Tibial artery (tissue), 4 donors: Measurements from ENCODE around the gene SLC39A3.

Experiments
- DNase-seq, 2 donors: peaks; one replicate each; pipeline ENCODE4 v3.0.0-alpha.2; 2019
- H3K27ac ChIP-seq, 2 donors: fragments of 200-600 bp; sonication (generic) in 1 of 2; 1 replicate in 1 of 2; 2 replicates in 1 of 2; pipeline ENCODE4 v1.5.1; 2018 to 2019; ENCODE audit warnings: mild to moderate bottlenecking in 1 of 2
- H3K27me3 ChIP-seq, 2 donors: fragments of 200-600 bp; sonication (generic) in 1 of 2; one replicate each; pipeline versions ENCODE4 v1.5.1 to v1.6.0; 2016 to 2019
- H3K36me3 ChIP-seq, 3 donors: fragments of 200-600 bp; sonication (generic) in 2 of 3; one replicate each; pipeline ENCODE4 v1.5.1; 2016 to 2019; ENCODE audit warnings: mild to moderate bottlenecking in 2 of 3
- H3K4me1 ChIP-seq, 4 donors: fragments of 200-600 bp; sonication (generic) in 2 of 4; 1 replicate in 3 of 4; 2 replicates in 1 of 4; pipeline ENCODE4 v1.5.1; 2016 to 2019
- H3K4me3 ChIP-seq, 2 donors: fragments of 200-600 bp; sonication (generic) in 1 of 2; 1 replicate in 1 of 2; 2 replicates in 1 of 2; pipeline ENCODE4 v1.5.1; 2018 to 2019; ENCODE audit warnings: mild to moderate bottlenecking in 2 of 2
- H3K9me3 ChIP-seq, 3 donors: fragments of 200-600 bp; sonication (generic) in 1 of 3; one replicate each; pipeline ENCODE4 v1.5.1; 2016 to 2019
- intact Hi-C: fragments of 100-400 bp; cut with DNase I; formaldehyde crosslinking; loops from one replicate; pipeline ENCODE4 v1.15.0; 2023; ENCODE audit warnings: low total_unique reads
- TF ChIP-seq, protein P1 (sequence below), 2 experiments: fragments of 200-600 bp in 1 of 2; fragments of 450-650 bp in 1 of 2; IDR thresholded peaks; one replicate each; pipeline ENCODE4 v1.5.1; 2017 to 2019; ENCODE audit warnings: antibody characterized with exemption in 2 of 2, mild to moderate bottlenecking in 1 of 2, moderate library complexity in 1 of 2

Gene SLC39A3

DNA sequence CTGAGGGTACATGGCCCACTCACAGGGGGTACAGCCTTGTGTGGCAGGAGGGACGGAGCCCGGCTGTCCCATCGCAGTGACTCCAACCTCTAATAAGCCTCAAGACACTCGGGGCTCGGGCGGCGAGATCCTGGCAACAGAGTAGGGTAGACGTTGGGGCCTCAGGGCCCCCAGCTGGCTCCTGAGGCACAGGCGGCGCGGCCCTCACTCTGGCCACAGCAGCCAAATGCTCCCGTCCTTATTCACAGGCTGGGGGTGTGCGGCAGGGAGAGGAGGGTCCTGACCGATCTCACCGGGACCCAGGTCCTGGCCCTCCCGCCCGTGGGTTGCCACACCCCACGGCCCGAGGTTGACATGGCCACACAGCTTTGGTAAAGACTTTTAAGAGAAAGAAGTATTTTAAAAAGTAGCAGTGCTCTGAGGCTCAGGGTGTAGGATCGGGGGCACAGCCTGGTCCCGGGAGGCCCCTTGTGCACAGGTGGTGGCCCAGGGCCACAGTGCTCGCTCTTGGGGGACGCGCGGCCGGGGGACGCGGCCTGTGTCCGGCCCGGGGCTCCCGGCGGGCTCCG is 7.6 kb downstream of the SLC39A3 start:
- H3K27ac ChIP-seq, result no peak overlapping the region
- H3K9me3 ChIP-seq, result no peaks in the 10 kb centered on the region
- no peaks in the 10 kb centered on the region for H3K4me1 ChIP-seq
- no peak for DNase-seq
- H3K4me3 ChIP-seq, result no peak overlapping the region
- intact Hi-C loops, result no loop called here
- H3K36me3 ChIP-seq, result peaks cover 13 to 58% (median 32%) of the 10 kb centered on the region in 3 donors
- peaks cover 0 to 25% of the 10 kb centered on the region in 2 donors for H3K27me3 ChIP-seq
- TF ChIP-seq, protein P1, sequence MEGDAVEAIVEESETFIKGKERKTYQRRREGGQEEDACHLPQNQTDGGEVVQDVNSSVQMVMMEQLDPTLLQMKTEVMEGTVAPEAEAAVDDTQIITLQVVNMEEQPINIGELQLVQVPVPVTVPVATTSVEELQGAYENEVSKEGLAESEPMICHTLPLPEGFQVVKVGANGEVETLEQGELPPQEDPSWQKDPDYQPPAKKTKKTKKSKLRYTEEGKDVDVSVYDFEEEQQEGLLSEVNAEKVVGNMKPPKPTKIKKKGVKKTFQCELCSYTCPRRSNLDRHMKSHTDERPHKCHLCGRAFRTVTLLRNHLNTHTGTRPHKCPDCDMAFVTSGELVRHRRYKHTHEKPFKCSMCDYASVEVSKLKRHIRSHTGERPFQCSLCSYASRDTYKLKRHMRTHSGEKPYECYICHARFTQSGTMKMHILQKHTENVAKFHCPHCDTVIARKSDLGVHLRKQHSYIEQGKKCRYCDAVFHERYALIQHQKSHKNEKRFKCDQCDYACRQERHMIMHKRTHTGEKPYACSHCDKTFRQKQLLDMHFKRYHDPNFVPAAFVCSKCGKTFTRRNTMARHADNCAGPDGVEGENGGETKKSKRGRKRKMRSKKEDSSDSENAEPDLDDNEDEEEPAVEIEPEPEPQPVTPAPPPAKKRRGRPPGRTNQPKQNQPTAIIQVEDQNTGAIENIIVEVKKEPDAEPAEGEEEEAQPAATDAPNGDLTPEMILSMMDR (IDR thresholded peaks at IDR 0.05), result no peak

DNA sequence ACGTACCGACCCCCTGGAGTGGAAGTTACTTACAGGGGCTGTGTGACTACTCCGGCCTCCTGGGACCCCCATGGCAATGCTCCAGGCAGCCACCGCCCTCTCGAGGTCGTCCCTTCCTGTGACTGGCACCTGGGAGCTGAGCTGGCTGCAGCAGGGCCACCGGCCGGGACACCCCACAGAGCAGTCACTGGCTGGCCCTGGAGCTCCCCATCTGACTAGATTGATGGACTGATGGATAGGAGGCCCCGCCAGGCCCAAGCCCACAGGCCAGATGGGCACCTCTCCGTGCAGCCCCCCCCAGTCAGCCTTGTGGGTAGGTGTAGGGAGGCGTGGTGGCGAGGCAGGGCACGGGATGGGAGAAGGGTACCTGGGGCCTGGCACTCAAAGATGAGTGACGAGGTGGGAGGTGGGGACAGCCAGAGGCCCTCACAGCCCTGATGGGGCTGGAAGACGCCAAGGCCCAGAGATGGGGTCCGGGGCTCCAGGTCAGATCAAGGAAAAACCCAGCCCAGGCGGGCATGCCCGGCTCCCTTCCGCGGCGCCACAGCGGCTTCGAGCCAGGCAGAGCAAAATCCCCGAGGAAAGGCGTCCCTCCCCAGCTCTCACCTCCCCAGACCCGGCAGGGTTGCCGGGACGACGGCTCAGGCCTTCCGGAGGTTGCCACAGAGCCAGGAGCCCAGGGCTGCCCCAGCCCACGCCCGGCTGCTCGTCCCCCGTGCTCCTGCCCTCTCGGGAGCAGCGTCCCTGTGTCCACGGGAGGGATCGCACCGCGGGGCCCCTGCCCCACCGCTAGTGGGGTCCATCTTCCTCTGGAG is 8.4 kb downstream of the SLC39A3 start:
- intact Hi-C loops, result no loop called here
- Histone ChIP-seq H3K4me3 (no peak overlapping the region), H3K9me3 (no peaks in the 10 kb centered on the region), H3K27ac (no peak overlapping the region), H3K4me1 (no peaks in the 10 kb centered on the region), H3K27me3 (peaks cover 0 to 34% of the 10 kb centered on the region in 2 donors), H3K36me3 (peaks cover 8 to 50% (median 25%) of the 10 kb centered on the region in 3 donors)
- DNase-seq, result no peak
- TF ChIP-seq, protein P1 (IDR thresholded peaks at IDR 0.05), result no peak

DNA sequence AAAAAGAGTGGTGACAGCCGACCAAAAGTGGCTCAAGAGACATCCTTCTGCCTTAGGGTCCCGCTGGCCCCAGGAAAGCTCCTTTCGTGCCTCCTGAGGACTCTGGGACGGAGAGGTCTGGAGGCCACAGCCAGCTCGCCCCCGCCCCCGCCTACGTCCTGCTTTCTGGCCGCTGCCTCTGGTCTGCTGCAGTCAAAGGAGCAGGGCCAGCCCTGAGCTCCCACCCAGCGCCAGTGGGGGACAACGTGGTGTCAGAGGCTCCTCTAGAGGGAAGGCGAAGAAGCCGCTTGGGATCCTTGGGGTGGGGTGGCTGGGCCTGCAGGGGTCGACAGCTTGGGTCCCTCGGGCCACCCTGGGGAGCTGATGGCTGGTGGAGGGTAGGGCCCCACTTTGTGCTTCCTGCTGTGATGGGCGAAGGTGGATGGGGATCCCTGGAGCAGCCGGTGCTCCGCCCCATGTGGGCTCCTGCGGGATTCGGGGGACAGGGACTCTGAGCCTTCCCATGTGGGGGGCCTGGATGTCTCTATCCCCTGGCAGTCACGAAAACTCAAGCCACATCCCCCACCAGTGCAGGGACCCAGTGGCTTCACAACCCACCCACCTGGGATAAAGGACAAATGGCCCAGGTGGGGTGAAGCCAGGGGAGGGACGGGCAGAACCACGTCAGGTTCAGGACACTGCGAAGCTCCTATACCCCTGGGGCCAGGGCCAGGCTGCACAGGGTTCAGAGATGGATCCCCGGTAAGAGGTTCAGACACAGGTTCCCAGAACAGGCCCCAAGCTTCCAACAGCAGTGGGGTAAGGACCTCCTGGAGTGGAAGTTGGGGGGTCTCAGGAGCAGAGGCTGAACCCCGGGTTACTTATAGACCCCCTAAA is 9.6 kb downstream of the SLC39A3 start:
- intact Hi-C loops, result no loop called here
- TF ChIP-seq, protein P1 (IDR thresholded peaks at IDR 0.05), result no peak
- no peaks in the 10 kb centered on the region for H3K9me3 ChIP-seq
- DNase-seq, result no peak
- peaks cover 0 to 38% (median 13%) of the 10 kb centered on the region in 3 donors for H3K36me3 ChIP-seq
- H3K27me3 ChIP-seq, result peaks cover 0 to 42% of the 10 kb centered on the region in 2 donors
- H3K27ac ChIP-seq, result no peak overlapping the region
- no peaks in the 10 kb centered on the region for H3K4me1 ChIP-seq
- H3K4me3 ChIP-seq, result no peak overlapping the region

DNA sequence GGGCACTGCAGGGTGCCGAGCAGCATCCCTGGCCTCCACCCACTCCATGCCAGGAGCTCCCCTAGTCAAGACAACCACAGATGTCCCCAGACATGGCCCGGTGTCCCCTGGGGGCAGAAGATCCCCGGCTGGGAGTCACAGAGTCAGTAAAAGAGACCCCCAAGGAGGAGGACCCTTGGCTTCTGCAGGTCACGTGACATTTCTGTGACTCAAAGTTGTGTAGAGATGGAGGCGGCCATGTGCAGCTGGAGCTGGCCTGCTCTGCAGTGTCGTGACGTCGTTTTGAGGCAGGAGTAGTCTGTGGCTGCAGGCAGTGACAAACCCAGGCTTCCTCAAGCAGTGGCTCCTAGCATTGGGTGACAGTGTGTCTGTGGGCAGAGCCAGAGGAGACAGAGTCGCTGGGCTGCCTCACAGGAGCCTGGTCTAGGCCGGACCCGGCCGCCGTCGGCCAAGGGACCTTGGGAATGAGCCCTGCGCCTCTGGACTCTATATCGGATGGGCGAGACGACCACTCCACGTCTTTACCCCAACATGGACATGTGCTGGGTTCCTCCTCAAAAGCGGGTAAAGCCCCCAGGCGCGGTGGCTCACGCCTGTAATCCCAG is 10.9 kb downstream of the SLC39A3 start:
- DNase-seq, result no peak
- TF ChIP-seq, protein P1 (IDR thresholded peaks at IDR 0.05), result no peak
- Histone ChIP-seq H3K27ac (no peak overlapping the region), H3K36me3 (peaks cover 0 to 25% (median 12%) of the 10 kb centered on the region in 3 donors), H3K4me3 (no peak overlapping the region), H3K9me3 (no peaks in the 10 kb centered on the region), H3K27me3 (peaks cover 0 to 42% of the 10 kb centered on the region in 2 donors), H3K4me1 (peaks cover 0 to under 1% (median 0%) of the 10 kb centered on the region in 4 donors)
- intact Hi-C loops, result no loop called here

DNA sequence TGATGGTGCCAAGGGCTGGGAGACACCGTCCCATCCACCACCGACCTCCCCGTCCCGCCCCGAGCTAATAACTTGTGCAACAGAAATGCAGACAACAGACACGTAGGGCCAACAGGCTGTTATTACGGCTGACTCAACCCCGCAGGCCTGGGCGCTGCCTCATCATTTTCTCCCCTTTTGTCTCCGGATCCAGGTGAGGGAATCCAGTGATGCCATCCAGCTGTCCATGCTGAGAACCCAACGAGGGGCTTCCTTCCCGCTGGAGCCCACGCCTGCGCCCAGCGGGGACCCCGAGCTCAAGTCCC is 12.2 kb downstream of the SLC39A3 start:
- TF ChIP-seq, protein P1 (IDR thresholded peaks at IDR 0.05), result no peak
- DNase-seq, result no peak
- no peak overlapping the region for H3K27ac ChIP-seq
- intact Hi-C loops, result no loop called here
- H3K4me3 ChIP-seq, result no peak overlapping the region
- H3K9me3 ChIP-seq, result no peaks in the 10 kb centered on the region
- H3K27me3 ChIP-seq, result peaks cover 0 to 42% of the 10 kb centered on the region in 2 donors
- H3K4me1 ChIP-seq, result peaks cover 7 to 13% (median 13%) of the 10 kb centered on the region in 4 donors
- H3K36me3 ChIP-seq, result peaks cover 0 to 12% (median 6%) of the 10 kb centered on the region in 3 donors
